ENCODE measurements around the gene DGUOK. TPM values are rescaled to one million over a fixed set of nuclear protein-coding genes. Genes with fewer than 3 reads are reported as not detected.

Gene DGUOK
- total and polyA plus RNA-seq, 2 of the 4 experiments (the other 2 are of a cell fraction) = 66.3 to 111 TPM

DNA sequence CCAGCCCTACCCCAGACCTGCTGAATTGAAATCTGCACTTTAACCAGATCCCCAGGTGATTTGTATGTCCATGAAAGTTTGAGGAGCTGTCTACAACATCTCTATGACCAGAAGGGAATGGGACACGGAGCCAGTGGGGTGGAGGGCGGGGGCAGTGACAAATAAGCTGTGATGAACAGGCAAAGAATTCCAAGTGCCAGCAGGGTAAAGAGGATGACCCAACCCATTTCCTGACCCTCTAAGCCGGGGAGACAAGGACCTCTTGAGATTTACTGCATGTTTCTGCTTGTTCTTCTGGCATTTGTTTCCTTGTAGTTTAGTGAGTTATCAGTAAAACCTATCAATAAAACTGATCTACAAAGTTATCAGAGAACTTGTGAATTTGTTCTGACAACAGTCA is 66.7 kb downstream of the DGUOK start:
- no peak overlapping the region for H3K4me3 ChIP-seq (ENCODE audit: insufficient read depth, low read depth, low read length)
- peaks cover 65% of the 10 kb centered on the region for H4K20me1 ChIP-seq (ENCODE audit: insufficient read depth, low read length)
- no peak overlapping the region for H4K5ac ChIP-seq (ENCODE audit: low read depth, low read length)
- POLR2A ChIA-PET (ENCODE audit: unreplicated experiment) = no interaction called here
- no TSS peak for BruUV-seq (replicated peaks)
- no peak overlapping the region for H2BK5ac ChIP-seq (ENCODE audit: low read depth, low read length, poor library complexity, severe bottlenecking)
- DNase-seq (no peak), ATAC-seq (ENCODE audit: low read depth) (no peak)
- no peaks in the 10 kb centered on the region; the same call in 1 of the 2 replicates for H3K36me3 ChIP-seq (ENCODE audit: control insufficient read depth, insufficient read depth, low read length)
- H4K91ac ChIP-seq (ENCODE audit: insufficient read depth, low read depth, low read length) = no peak overlapping the region
- H3K4me2 ChIP-seq (ENCODE audit: low read depth, low read length) = no peak overlapping the region
- no peak overlapping the region for H4K8ac ChIP-seq (ENCODE audit: low read depth in 2 of 2, low read length in 2 of 2)
- H2BK120ac ChIP-seq (ENCODE audit: low read depth, low read length) = no peak overlapping the region
- no peak overlapping the region for H2BK20ac ChIP-seq (ENCODE audit: low read depth, low read length)
- H2AK5ac ChIP-seq (ENCODE audit: low read depth, low read length) = no peak overlapping the region
- TF ChIP-seq BHLHE40 (IDR thresholded peaks at IDR 0.05; ENCODE audit: low read depth, low read length) (no peak), MAZ (IDR thresholded peaks at IDR 0.05; ENCODE audit: borderline replicate concordance, low read depth, low read length) (no peak), RAD21 (IDR thresholded peaks at IDR 0.05; ENCODE audit: low read length) (no peak), NFE2L2 (IDR thresholded peaks at IDR 0.05; ENCODE audit: low read depth, low read length) (no peak), CEBPB (IDR thresholded peaks at IDR 0.05; ENCODE audit: low read depth, low read length) (no peak), CHD1 (IDR thresholded peaks at IDR 0.05; ENCODE audit: low read depth, low read length) (no peak), RFX5 (IDR thresholded peaks at IDR 0.05; ENCODE audit: low read depth, low read length) (no peak), SMC3 (IDR thresholded peaks at IDR 0.05; ENCODE audit: low read depth, low read length) (no peak)
- TF ChIP-seq, protein P1, sequence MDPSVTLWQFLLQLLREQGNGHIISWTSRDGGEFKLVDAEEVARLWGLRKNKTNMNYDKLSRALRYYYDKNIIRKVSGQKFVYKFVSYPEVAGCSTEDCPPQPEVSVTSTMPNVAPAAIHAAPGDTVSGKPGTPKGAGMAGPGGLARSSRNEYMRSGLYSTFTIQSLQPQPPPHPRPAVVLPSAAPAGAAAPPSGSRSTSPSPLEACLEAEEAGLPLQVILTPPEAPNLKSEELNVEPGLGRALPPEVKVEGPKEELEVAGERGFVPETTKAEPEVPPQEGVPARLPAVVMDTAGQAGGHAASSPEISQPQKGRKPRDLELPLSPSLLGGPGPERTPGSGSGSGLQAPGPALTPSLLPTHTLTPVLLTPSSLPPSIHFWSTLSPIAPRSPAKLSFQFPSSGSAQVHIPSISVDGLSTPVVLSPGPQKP (IDR thresholded peaks at IDR 0.05; ENCODE audit: borderline replicate concordance, low read depth, low read length) = no peak
- TF ChIP-seq, protein P2, sequence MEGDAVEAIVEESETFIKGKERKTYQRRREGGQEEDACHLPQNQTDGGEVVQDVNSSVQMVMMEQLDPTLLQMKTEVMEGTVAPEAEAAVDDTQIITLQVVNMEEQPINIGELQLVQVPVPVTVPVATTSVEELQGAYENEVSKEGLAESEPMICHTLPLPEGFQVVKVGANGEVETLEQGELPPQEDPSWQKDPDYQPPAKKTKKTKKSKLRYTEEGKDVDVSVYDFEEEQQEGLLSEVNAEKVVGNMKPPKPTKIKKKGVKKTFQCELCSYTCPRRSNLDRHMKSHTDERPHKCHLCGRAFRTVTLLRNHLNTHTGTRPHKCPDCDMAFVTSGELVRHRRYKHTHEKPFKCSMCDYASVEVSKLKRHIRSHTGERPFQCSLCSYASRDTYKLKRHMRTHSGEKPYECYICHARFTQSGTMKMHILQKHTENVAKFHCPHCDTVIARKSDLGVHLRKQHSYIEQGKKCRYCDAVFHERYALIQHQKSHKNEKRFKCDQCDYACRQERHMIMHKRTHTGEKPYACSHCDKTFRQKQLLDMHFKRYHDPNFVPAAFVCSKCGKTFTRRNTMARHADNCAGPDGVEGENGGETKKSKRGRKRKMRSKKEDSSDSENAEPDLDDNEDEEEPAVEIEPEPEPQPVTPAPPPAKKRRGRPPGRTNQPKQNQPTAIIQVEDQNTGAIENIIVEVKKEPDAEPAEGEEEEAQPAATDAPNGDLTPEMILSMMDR (conservative IDR thresholded peaks at IDR 0.05; ENCODE audit: low read depth, low read length) = no peak
- TF ChIP-seq, protein P3, sequence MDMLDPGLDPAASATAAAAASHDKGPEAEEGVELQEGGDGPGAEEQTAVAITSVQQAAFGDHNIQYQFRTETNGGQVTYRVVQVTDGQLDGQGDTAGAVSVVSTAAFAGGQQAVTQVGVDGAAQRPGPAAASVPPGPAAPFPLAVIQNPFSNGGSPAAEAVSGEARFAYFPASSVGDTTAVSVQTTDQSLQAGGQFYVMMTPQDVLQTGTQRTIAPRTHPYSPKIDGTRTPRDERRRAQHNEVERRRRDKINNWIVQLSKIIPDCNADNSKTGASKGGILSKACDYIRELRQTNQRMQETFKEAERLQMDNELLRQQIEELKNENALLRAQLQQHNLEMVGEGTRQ (IDR thresholded peaks at IDR 0.05; ENCODE audit: low read depth, low read length) = no peak
- H3K9me3 ChIP-seq (ENCODE audit: control insufficient read depth, insufficient read depth, low read length) = no peaks in the 10 kb centered on the region
- no peak overlapping the region for H3K18ac ChIP-seq (ENCODE audit: low read depth, low read length)
- WGBS, 2 experiments (ENCODE audit: extremely low coverage in 2 of 2, insufficient read length in 1 of 2) = no CpG with 5 or more reads among the region's 3 CpGs
- no peaks in the 10 kb centered on the region for H3K27me3 ChIP-seq (ENCODE audit: control insufficient read depth, insufficient read depth, low read length)
- no peak overlapping the region for H2AK9ac ChIP-seq (replicated peaks; ENCODE audit: low read depth, low read length, poor library complexity)
- in situ Hi-C loops (cut with MboI; ENCODE audit: low sequenced_read_pairs) (no loop called here), intact Hi-C loops (cut with micrococcal nuclease) (no loop called here), dilution Hi-C loops (cut with HindIII; ENCODE audit: low sequenced_read_pairs, unreplicated experiment) (no loop called here)
- H3K27ac ChIP-seq (ENCODE audit: insufficient read depth, low read length) = no peak overlapping the region
- H3K4me1 ChIP-seq (ENCODE audit: control insufficient read depth, insufficient read depth, low read length) = peaks cover 6% of the 10 kb centered on the region
- H3K23ac ChIP-seq (ENCODE audit: low read depth, low read length) = no peak overlapping the region
- H3K14ac ChIP-seq (replicated peaks; ENCODE audit: low read depth, low read length) = no peak overlapping the region
- no peak overlapping the region for H3K56ac ChIP-seq (ENCODE audit: extremely low read depth, insufficient read depth, low read length)
- no peak overlapping the region for H2AFZ ChIP-seq (replicated peaks; ENCODE audit: low read length, poor library complexity)
- peaks cover 34 to 90% of the 10 kb centered on the region in 2 experiments for H3K79me1 ChIP-seq (ENCODE audit: low read depth in 1 of 2, low read length in 2 of 2)
- no peak overlapping the region for H3K4ac ChIP-seq (ENCODE audit: low read depth, low read length)
- H3K9me1 ChIP-seq (ENCODE audit: insufficient read depth, low read length) = peaks cover 23% of the 10 kb centered on the region
- H3K9ac ChIP-seq (ENCODE audit: low read depth, low read length) = no peak overlapping the region
- H2BK15ac ChIP-seq (ENCODE audit: low read depth, low read length) = no peak overlapping the region
- CTCF ChIA-PET = interaction anchor here (0.9 kb wide), 1 partner anchor 17 kb away, joined by 3 read pairs; no protein-coding TSS in a partner anchor

All from IMR-90 (cell line).